Breast epithelium (tissue), 3 donors: Measurements from ENCODE around the gene PATE2.

Experiments used
- CTCF ChIP-seq, 3 donors: fragments of 450-650 bp; IDR thresholded peaks; one replicate each; pipeline ENCODE4 v1.5.1; 2016 to 2017; ENCODE audit warnings: antibody characterized with exemption in 3 of 3, mild to moderate bottlenecking in 3 of 3, moderate library complexity in 3 of 3
- POLR2A ChIP-seq: fragments of 450-650 bp; IDR thresholded peaks from one replicate; pipeline ENCODE4 v1.6.1; 2016; ENCODE audit warnings: antibody characterized with exemption, mild to moderate bottlenecking, moderate library complexity
- POLR2AphosphoS5 ChIP-seq, 3 donors: sonication (generic); formaldehyde crosslinking; IDR thresholded peaks; one replicate each; pipeline ENCODE4 v1.6.1; 2017; ENCODE audit warnings: antibody characterized with exemption in 3 of 3

DNA sequence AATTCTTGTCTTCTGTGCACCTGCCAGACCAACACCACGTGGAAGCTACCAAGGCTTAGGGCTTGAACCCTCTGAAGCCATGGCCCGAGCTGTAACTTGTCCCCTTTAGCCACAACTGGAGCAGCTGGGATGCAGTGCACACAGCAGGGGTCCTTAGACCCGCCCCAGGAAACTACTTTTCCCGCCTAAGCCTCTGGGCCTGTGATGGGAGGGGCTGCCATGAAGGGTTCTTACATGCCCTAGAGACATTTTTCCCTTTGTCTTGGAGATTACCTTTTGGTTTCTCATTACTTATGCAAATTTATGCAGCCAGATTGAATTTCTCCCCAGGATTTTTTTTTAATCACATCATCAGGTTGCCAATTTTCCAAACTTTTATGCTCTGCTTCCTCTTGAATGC, 19.0 kb upstream of the PATE2 start:
- TF ChIP-seq CTCF (IDR thresholded peaks at IDR 0.05) (no peak), POLR2AphosphoS5 (IDR thresholded peaks at IDR 0.05) (no peak), POLR2A (no peak)
